GM21423 (cell line): ENCODE data around the gene GPN1.
"Not testable (repeated sequence)": the region's sequence is repeated elsewhere in the genome, so short reads cannot be mapped to it uniquely, and the experiment has no call there.

Experiments used
- ATAC-seq: cut with Tn5 transposase; IDR thresholded peaks from one replicate; pipeline ENCODE4 v1.9.1; 2021; ENCODE audit warnings: mild to moderate bottlenecking, moderate library complexity; ENCODE audit not compliant: unreplicated experiment

The GPN1 gene

GRCh38 chr2:27628767-27629709 lies at the start of gene GPN1, which contains the start of gene CCDC121:
TSS of gene GPN1 (plus strand) at chr2:27629050. CDS start at chr2:27629059, 9 bp downstream.
TSS of gene CCDC121 (minus strand) at chr2:27629012. CDS start at chr2:27627799, 1,213 bp downstream.
- ATAC-seq = peak; percentile 98

GRCh38 chr2:27581417-27582128 lies 47.3 kb upstream of the GPN1 start:
- ATAC-seq = no peak

GRCh38 chr2:27582129-27582694 lies 46.6 kb upstream of the GPN1 start:
- ATAC-seq = no peak

DNA sequence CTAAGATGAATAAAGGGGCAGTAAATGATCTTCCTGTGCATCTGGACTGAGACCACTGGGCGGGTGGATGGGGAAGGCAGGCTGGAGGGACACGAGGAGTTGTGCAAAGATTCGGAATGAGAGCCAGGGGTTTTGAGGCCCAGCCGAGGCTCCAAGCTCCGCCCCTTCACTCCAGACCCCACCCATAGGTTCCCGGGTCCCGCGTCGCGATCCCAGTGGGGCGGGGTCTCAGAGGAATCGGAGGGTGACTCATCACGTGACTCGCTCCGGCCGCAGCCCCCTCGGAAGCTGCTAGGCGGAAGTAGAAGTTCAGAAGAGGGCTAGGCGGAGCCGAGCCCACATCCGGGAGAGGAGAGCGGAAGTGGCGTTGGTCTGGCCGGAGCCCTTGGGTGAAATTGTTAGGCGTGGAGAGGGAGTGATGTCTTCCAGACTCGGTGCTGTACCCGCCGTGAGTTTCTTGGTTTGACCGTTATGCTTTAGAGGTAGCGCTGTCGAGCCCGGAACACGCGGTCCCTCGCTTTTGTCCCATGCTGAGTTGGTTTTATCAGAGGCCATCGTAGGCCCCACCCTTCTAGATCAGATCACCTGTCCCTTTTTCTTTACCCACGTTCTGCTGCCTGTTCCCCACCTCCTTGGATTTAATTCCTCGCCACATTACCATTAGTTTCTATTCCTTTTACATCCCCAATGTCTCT lies 46.0 kb upstream of the GPN1 start, which contains the start of gene ZNF512:
Gene ZNF512, plus strand, starts transcription at position 348 of the 695 bp plus-strand sequence. Its CDS starts 71 bp downstream, at position 419.
- peak; percentile 89 for ATAC-seq

DNA sequence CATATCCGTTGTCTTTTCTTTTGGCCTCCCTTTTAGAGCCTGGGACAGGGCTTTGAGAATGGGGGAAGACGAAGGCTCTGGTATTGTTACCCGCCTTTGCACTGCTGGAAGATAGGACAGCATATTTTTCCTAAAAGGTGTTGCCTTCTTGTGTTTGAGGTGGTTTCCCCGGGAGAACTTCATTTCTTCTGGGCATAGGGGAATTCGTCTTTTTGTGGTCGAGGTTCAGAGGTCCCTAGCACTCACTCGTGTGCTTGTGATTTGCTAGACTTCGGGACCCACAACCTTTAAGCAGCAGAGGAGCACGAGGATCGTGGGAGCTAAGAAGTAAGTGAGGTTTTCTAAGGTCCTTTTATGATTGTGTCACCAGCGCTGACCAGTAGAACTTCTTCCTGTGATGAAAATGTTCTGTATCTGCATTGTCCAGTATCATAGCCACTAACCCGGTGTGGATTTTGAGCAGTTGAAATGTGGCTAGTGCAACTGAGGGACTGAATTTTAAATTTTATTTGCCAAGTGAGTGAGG lies 45.4 kb upstream of the GPN1 start:
- ATAC-seq = peak; percentile 9

DNA sequence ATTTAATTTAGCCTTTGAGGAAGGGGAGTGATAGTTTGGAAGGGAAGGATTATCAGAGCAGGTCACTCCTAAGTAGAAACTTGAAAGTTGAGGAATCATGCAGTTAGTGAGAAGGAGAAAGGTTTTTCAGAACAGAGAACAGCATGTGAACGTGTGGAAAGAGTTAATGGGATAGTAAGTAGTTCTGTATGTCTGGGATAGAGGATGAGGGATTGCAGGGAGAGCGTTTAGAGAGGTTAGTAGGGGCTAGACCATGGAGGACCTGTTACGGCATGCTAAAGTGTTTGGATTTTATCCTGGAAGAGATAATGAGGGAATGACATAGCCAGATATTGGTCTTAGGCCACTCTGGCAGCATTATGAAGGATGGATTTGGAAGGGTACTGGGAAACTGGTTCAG lies 44.3 kb upstream of the GPN1 start:
- ATAC-seq = no peak

GRCh38 chr2:27587025-27587424 lies 41.8 kb upstream of the GPN1 start:
- no peak for ATAC-seq

- no peak for ATAC-seq
Measured at GRCh38 chr2:27588308-27588707, 40.5 kb upstream of the GPN1 start.

DNA sequence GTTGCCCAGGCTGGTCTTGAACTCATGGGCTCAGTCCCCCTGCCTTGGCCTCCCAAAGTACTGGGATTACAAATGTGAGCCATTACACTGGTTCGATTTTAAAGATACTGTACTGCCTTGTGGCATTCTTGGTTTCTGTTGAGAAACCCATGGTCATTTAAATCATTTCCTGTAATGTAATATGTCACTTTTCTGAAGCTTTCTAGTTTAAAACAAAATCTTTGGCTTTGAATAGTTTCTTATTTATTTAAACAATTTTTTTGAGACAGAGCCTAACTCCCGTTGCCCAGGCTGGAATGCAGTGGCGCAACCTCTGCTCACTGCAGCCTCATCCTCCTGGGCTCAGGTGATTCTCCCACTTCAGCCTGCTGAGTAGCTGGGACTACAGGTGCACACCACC lies 37.1 kb upstream of the GPN1 start:
- no peak for ATAC-seq

- ATAC-seq = no peak
Measured at GRCh38 chr2:27593240-27593639, 35.6 kb upstream of the GPN1 start.

DNA sequence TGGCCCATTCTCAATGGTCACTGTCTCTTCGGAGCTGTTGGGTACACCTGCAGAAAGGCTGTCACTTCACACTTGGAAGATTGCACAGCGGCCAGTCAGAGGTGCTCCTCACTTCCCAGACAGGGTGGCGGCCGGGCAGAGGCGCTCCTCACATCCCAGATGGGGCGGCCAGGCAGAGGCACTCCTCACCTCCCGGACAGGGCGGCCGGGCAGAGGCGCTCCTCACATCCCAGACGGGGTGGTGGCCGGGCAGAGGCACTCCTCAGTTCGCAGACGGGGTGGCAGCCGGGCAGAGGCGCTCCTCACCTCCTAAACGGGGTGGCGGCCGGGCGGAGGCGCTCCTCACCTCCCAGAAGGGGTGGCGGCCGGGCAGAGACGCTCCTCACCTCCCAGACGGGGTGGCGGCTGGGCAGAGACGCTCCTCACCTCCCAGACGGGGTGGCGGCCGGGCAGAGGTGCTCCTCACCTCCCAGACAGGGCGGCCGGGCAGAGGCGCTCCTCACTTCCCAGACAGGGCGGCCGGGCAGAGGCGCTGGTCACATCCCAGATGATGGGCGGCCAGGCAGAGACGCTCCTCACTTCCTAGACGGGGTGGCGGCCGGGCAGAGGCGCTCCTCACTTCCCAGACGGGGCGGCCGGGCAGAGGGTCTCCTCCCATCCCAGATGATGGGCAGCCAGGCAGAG lies 34.7 kb upstream of the GPN1 start:
- ATAC-seq = not testable (repeated sequence)

GRCh38 chr2:27595412-27595811 lies 33.4 kb upstream of the GPN1 start:
- ATAC-seq = not testable (repeated sequence)

DNA sequence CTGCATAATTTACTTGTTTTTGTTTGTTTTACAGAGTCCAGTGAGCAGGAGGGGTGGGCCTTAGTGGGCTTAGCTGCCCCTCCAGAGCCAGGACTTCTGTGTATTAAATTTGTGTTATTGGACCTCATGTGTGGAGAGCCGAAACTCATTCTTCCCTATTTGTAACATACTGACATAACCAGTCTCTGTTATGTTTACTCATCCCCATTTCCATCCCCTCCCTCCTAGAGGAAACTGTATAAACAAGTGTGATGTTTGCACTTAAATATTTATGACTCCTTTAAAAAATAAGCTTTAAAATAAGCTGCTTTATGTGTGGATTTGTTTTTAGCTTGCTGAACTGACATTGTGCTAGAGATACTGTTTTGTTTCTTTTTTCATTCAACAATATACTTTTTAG lies 32.2 kb upstream of the GPN1 start:
- ATAC-seq = no peak

DNA sequence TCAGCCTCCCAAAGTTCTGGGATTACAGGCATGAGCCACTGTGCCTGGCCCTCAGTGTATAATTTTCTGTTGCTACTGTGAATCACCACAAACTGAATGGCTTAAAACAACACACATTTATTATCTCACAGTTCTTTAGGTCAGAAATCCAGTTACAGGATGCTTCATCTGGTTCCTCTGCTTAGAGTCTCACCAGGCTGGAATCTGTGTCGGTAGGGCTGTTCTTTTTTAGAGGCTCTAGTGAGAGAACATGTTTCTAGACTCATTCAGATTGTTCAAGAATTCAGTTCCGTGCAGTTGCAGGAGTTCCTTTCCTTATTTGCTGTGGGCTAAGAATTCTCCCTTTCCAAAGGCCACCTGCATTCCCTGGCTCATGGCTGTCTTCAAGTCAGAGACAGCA lies 22.2 kb upstream of the GPN1 start:
- no peak for ATAC-seq

- ATAC-seq = no peak
Measured at GRCh38 chr2:27613985-27614384, 14.9 kb upstream of the GPN1 start.

- ATAC-seq = no peak
Measured at GRCh38 chr2:27615316-27615715, 13.5 kb upstream of the GPN1 start.

GRCh38 chr2:27621524-27621923 lies 7.3 kb upstream of the GPN1 start:
- ATAC-seq = no peak

GRCh38 chr2:27622921-27623384 lies 5.9 kb upstream of the GPN1 start:
- ATAC-seq = no peak

DNA sequence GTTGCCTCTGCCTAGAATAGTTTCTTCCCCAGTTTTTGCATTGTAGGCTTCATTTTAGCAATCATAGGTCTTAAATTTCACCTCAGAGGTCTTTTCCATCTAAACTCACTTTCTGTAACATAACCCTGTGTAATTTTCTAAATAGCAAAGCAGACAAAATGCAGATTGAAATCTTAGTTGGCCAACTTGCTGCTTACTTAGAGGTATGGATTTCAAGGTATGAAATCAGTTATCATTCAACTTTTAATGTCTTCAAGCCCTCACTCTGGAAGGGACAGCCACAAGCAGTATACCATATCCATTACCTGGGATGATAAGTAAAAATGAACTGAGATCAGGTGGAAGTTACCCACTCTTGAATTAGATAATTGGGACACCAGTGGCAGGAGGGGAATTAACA lies 3.9 kb upstream of the GPN1 start:
- no peak for ATAC-seq

DNA sequence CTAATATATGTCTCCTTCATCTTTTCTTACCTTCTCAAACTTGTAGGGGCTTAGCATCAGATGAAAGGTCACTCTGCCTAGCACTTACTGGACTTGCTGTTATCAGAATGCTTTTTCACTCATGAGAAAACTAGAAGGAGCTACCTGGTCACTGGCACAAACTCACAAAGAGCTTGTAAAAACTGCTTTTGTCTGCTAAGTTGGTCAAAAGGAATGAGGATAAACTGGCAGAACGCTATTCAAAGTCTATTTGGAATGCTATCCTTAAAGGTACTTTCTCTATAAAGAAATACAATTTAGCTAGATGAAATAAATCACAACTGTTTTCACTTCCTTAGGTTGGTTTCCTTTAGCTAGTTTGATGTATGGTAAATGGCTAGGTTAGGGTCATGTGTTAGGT lies 2.5 kb upstream of the GPN1 start:
- not testable (repeated sequence) for ATAC-seq
